NCI-H526 (cell line): ENCODE measurements around the gene AMY1A.
"Not testable (repeated sequence)": the region's sequence is repeated elsewhere in the genome, so short reads cannot be mapped to it uniquely, and the experiment has no call there.

Experiments used
- DNase-seq, 2 experiments: peaks; one replicate each; lab custom pipeline; 2025; lab: John Stamatoyannopoulos, UW

Gene AMY1A

DNA sequence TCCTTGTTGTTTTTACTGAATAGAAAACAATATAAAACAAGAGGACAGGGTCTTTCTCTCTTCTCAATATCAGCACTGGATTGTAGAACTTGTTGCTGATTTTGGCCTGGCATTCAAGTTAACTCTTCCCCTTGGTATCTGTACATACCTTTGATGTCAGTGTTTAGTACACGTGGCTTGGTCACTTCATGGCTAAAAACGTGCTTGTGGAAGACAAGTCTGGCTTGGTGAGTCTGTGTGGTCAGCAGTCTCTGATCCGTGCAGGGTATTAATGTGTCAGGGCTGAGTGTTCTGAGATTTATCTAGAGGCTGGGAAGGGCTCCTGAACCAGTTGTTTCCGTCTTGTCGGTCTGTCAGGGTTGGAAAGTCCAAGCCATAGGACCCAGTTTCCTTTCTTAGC lies at the start of gene AMY1A:
TSS of gene AMY1A (plus strand) at position 301 of the 400 bp plus-strand sequence. CDS start 571 bp downstream, outside the sequence.
- DNase-seq: not testable (repeated sequence)

DNA sequence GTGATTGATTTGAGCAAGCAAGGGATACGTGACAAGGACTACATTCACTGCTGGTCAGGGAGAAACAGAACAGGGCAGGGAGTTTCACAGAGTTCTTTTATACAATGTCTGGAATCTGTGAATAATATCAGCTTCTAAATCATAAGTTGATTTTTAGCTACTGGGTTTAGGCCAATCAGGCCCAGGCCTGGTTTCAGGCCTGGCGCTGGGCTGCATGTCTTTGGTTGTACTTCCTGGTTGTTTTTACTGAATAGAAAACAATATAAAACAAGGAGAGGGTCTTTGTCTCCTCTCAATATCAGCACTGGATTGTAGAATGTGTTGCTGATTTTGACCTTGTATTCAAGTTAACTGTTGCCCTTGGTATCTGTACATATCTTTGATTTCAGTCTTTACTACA lies 39.2 kb upstream of the AMY1A start:
- no peak for DNase-seq

DNA sequence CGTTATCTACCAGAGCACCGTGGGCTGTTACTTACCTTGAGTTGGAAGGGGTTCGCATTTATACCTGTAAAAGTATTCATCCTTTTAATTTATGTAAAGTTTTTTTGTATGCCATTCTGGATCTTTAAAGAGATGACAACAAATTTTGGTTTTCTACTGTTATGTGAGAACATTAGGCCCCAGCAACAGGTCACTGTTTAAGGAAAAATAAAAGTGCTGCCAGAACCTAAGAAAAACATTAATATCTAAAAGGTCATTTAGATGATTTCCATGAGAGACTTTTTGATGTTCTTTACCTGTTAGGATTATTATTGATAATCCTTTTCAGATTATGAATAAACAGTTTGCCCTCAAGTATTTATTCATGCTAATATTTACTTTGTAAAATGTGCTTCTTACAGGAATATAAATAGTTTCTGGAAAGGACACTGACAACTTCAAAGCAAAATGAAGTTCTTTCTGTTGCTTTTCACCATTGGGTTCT lies 38.5 kb upstream of the AMY1A start, which contains the start of gene AMY2A:
TSS of gene AMY2A (plus strand) at position 434 of the 484 bp plus-strand sequence. CDS start at position 448, 14 bp downstream.
- not testable (repeated sequence) for DNase-seq

DNA sequence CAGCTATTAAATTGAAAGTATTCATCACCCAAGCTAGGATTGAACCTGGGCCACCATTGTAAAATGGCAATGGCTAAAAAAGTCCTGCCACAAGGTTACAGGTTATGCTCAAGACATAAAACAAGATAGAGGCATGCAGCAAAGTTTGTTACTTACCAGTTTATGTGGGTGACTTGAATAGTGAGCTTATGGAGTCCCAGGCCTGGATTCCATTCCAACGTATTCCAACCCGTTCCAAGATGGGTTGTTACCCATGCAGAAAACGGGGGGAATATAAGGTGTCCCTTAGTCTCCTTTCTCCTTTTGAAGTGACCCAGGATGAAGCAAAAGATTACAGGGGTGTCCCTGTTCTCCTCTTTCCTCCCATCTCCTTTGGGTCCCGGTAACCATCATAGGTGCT lies 28.1 kb upstream of the AMY1A start:
- DNase-seq: not testable (repeated sequence)

DNA sequence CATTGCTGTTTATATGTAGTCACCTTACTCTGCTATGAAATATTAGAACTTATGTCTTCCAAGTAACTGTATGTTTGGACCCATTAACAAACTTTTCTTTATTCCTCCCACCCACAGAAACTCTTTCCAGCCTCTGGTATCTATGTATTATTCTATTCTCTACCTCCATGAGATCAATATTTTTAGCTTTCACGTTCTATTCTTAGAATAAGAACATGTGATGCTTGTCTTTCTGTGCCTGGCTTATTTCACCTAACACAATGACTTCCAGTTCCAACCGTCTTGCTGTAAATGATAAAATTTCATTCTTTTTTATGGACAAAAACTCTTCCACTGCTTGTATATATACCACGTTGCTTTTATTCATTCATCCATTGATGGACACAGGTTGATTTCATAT lies 14.4 kb upstream of the AMY1A start:
- not testable (repeated sequence) for DNase-seq

DNA sequence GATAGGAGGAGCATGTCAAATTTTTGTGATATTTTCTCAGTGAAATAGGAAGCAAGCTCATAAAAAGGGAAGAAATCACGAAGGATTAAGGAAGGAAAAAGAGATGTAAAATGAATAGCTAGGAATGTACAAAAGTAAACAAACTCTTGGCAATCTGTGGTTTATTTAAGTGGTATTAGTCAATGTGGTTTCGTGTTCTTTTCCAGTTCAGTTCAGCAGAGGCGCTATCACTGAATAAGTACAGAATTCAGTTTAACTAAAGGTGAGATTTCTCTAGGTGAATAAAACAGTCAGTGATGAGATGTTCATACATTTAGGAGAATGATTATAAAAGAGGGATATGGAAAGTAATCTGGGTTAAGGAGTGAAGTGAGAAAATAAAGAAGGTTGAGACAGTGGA lies 11.7 kb upstream of the AMY1A start:
- DNase-seq: not testable (repeated sequence)

DNA sequence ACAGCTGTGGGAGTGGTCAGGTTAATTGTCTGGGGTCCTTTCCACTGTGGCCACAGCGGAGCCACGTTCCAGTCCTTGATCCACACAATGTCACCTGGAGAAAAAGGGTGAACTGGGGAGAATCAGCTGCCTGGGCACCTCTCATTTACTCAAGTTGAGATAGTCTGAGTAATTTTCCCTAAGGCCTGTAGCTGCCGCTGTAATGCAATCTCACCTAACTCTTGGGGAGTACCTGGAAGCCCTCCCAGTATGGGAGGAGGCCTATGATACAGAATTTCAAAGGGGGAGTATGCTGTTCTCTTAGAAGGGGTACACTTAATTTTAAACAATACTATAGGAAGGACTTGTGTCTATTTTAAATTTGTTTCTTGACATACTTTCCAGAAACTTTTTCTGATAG lies 5.3 kb upstream of the AMY1A start:
- not testable (repeated sequence) for DNase-seq

DNA sequence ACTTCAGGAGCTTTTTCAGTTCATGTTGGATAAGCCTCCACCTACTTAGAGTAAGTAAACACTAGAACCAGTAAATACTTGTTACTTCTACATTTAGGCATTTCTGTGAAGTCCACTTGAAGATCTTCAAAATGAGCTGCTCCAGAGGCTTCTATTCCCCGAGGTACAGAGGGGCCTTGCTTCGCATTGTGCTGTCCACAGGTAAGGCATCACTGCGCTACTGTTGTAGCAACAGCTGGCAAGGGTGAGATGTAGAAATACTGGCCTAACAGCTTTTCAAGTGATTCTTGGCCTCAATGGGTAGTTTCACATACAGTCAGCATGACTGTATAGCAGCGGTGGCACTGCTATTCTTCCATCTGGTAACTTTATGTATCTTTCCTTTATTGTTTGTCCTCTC lies 4.7 kb upstream of the AMY1A start:
- DNase-seq: not testable (repeated sequence)

DNA sequence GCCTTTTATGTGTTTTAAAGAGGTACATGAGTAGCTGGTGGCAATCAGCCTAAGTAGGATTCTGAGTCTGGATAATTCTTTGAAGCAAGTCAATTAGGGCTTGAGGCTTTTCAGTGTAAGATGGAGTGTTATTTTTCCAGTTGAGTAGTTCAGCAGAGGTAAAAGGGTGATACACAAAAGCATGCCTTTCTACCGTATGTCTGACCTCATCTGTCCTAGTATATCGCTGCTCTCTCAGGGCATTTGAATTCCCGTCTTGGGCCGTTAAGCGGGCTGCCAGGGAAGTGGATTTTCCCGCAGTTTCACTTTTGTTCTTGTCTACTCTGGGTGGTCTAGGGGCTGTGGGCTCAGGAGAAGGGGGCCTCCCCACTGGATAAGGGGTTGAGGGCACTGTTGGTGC lies 1.4 kb upstream of the AMY1A start:
- not testable (repeated sequence) for DNase-seq

DNA sequence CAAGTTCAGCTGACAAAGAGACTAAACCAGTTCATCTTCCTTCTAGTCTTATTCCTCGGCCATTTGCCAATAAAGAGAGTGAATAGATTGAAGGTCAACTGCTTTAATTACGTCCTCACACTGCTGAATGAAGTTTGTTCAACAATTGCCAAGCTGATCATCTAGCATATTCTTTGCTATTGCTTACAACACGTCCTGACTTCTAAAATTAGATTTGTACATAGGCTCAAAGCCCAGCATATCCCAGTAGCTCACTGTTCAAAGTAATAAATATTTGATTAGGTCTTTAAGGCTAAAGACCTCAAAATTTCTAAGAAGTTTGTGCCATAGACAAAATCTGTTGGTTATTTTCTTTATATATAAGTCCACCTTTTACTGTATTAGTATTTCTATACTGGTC lies 20.8 kb downstream of the AMY1A start:
- DNase-seq: not testable (repeated sequence)

DNA sequence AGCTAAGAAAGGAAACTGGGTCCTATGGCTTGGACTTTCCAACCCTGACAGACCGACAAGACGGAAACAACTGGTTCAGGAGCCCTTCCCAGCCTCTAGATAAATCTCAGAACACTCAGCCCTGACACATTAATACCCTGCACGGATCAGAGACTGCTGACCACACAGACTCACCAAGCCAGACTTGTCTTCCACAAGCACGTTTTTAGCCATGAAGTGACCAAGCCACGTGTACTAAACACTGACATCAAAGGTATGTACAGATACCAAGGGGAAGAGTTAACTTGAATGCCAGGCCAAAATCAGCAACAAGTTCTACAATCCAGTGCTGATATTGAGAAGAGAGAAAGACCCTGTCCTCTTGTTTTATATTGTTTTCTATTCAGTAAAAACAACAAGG lies 40.5 kb downstream of the AMY1A start, which contains the start of gene AMY1B:
TSS of gene AMY1B (minus strand) at position 101 of the 400 bp plus-strand sequence. CDS start 571 bp downstream, outside the sequence.
- DNase-seq: not testable (repeated sequence)

DNA sequence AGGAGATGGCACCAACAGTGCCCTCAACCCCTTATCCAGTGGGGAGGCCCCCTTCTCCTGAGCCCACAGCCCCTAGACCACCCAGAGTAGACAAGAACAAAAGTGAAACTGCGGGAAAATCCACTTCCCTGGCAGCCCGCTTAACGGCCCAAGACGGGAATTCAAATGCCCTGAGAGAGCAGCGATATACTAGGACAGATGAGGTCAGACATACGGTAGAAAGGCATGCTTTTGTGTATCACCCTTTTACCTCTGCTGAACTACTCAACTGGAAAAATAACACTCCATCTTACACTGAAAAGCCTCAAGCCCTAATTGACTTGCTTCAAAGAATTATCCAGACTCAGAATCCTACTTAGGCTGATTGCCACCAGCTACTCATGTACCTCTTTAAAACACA lies 41.9 kb downstream of the AMY1A start:
- DNase-seq: not testable (repeated sequence)

DNA sequence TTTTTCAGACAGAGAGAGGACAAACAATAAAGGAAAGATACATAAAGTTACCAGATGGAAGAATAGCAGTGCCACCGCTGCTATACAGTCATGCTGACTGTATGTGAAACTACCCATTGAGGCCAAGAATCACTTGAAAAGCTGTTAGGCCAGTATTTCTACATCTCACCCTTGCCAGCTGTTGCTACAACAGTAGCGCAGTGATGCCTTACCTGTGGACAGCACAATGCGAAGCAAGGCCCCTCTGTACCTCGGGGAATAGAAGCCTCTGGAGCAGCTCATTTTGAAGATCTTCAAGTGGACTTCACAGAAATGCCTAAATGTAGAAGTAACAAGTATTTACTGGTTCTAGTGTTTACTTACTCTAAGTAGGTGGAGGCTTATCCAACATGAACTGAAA lies 45.1 kb downstream of the AMY1A start:
- DNase-seq: not testable (repeated sequence)

DNA sequence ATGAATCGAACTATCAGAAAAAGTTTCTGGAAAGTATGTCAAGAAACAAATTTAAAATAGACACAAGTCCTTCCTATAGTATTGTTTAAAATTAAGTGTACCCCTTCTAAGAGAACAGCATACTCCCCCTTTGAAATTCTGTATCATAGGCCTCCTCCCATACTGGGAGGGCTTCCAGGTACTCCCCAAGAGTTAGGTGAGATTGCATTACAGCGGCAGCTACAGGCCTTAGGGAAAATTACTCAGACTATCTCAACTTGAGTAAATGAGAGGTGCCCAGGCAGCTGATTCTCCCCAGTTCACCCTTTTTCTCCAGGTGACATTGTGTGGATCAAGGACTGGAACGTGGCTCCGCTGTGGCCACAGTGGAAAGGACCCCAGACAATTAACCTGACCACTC lies 45.7 kb downstream of the AMY1A start:
- DNase-seq: not testable (repeated sequence)

DNA sequence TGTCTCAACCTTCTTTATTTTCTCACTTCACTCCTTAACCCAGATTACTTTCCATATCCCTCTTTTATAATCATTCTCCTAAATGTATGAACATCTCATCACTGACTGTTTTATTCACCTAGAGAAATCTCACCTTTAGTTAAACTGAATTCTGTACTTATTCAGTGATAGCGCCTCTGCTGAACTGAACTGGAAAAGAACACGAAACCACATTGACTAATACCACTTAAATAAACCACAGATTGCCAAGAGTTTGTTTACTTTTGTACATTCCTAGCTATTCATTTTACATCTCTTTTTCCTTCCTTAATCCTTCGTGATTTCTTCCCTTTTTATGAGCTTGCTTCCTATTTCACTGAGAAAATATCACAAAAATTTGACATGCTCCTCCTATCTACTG lies 52.1 kb downstream of the AMY1A start:
- not testable (repeated sequence) for DNase-seq

DNA sequence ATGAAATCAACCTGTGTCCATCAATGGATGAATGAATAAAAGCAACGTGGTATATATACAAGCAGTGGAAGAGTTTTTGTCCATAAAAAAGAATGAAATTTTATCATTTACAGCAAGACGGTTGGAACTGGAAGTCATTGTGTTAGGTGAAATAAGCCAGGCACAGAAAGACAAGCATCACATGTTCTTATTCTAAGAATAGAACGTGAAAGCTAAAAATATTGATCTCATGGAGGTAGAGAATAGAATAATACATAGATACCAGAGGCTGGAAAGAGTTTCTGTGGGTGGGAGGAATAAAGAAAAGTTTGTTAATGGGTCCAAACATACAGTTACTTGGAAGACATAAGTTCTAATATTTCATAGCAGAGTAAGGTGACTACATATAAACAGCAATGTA lies 54.8 kb downstream of the AMY1A start:
- DNase-seq: not testable (repeated sequence)
